A673 (cell line): ENCODE data around the gene ADAMTS9. TPM values are rescaled to one million over a fixed set of nuclear protein-coding genes. Genes with fewer than 3 reads are reported as not detected.

Experiments
- BruUV-seq: library from RNA; stranded (reverse); fragments of 400-500 nt; replicated peaks from 2 replicates; lab custom pipeline; 2021; lab: Mats Ljungman, UMichigan
- CTCF ChIA-PET: fragments of 300-600 bp; sonication (Branson Sonifier 250); formaldehyde crosslinking; loops from one replicate; lab custom pipeline; 2022; ENCODE audit warnings: antibody characterized with exemption; lab: Charles Lee
- POLR2A ChIA-PET: fragments of 300-600 bp; sonication (Branson Sonifier 250); formaldehyde crosslinking; loops from one replicate; lab custom pipeline; 2022; ENCODE audit warnings: antibody characterized with exemption; ENCODE audit not compliant: low non-redundant PET; lab: Charles Lee
- DNase-seq: peaks from one replicate; pipeline ENCODE4 v3.0.0-alpha.2; 2015; ENCODE audit warnings: low spot score
- H3K27ac ChIP-seq: fragments of 200-600 bp; sonication (generic); 2 replicates; pipeline ENCODE4 v1.5.1; 2016; ENCODE audit warnings: mixed run types, low read depth, mild to moderate bottlenecking, mixed read lengths, antibody characterized with exemption, low read length; ENCODE audit not compliant: poor library complexity, severe bottlenecking
- H3K27me3 ChIP-seq: fragments of 200-600 bp; sonication (generic); replicated peaks from 2 replicates; pipeline ENCODE4 v1.6.1; 2017; ENCODE audit warnings: mixed run types, low read depth, mild to moderate bottlenecking, mixed read lengths, antibody characterized with exemption, low read length; ENCODE audit not compliant: insufficient read depth, poor library complexity
- H3K36me3 ChIP-seq: fragments of 200-600 bp; sonication (generic); 2 replicates; pipeline ENCODE4 v1.6.1; 2016; ENCODE audit warnings: mixed run types, mild to moderate bottlenecking, mixed read lengths, antibody characterized with exemption, low read length; ENCODE audit not compliant: insufficient read depth, poor library complexity, severe bottlenecking
- H3K4me1 ChIP-seq: fragments of 200-600 bp; sonication (generic); 2 replicates; pipeline ENCODE4 v1.6.1; 2017; ENCODE audit warnings: mixed run types, mild to moderate bottlenecking, mixed read lengths, antibody characterized with exemption, low read length; ENCODE audit not compliant: insufficient read depth, poor library complexity, severe bottlenecking
- H3K4me3 ChIP-seq: fragments of 200-600 bp; sonication (generic); 2 replicates; pipeline ENCODE4 v1.5.1; 2016; ENCODE audit warnings: low read depth, mixed run types, mild to moderate bottlenecking, mixed read lengths, low read length; ENCODE audit not compliant: poor library complexity, severe bottlenecking
- H3K9me3 ChIP-seq: fragments of 200-600 bp; sonication (generic); 2 replicates; pipeline ENCODE4 v1.6.1; 2016; ENCODE audit warnings: mixed run types, low read depth, mild to moderate bottlenecking, mixed read lengths, antibody characterized with exemption, low read length; ENCODE audit not compliant: poor library complexity, severe bottlenecking
- CTCF ChIP-seq: fragments of 300-800, 200-600 bp; sonication (generic); conservative IDR thresholded peaks from 2 replicates; pipeline ENCODE4 v1.5.1; 2017; ENCODE audit warnings: low read depth, mild to moderate bottlenecking, antibody characterized with exemption, low read length, moderate library complexity, mixed read lengths
- EZH2 ChIP-seq: fragments of 200-600 bp; sonication (generic); IDR thresholded peaks from 2 replicates; pipeline ENCODE4 v1.6.1; 2017; ENCODE audit warnings: borderline replicate concordance, low read depth, mild to moderate bottlenecking, mixed read lengths, antibody characterized with exemption, low read length; ENCODE audit not compliant: poor library complexity, severe bottlenecking
- intact Hi-C: fragments of 100-400 bp; cut with micrococcal nuclease; formaldehyde crosslinking; loops from one replicate; pipeline ENCODE4 v1.10.0; 2022; ENCODE audit not compliant: unreplicated experiment
- total RNA-seq: library from RNA; stranded (reverse); gene quantifications from 2 replicates; pipeline ENCODE4 v1.2.3, GENCODE V29; 2021

Gene ADAMTS9
- total RNA-seq, 1 experiment from 2014 or later: 0.26 TPM

- H3K36me3 ChIP-seq: no peaks in the 10 kb centered on the region
- CTCF ChIA-PET: no interaction called here
Observed at GRCh38 chr3:64623125-64623524, 64.7 kb downstream of the ADAMTS9 start.

GRCh38 chr3:64621726-64622395 is 65.9 kb downstream of the ADAMTS9 start:
- DNase-seq: no peak
- Histone ChIP-seq H3K4me3 (no peak overlapping the region), H3K36me3 (no peaks in the 10 kb centered on the region), H3K4me1 (no peaks in the 10 kb centered on the region), H3K27me3 (no peaks in the 10 kb centered on the region), H3K27ac (no peak overlapping the region), H3K9me3 (no peaks in the 10 kb centered on the region)
- no peak for TF ChIP-seq CTCF
- TF ChIP-seq EZH2: no peak
- ChIA-PET POLR2A (no interaction called here), CTCF (no interaction called here)
- intact Hi-C loops: no loop called here
- no TSS peak for BruUV-seq

More at GRCh38 chr3:64623125-64623524, 64.7 kb downstream of the ADAMTS9 start:
- POLR2A ChIA-PET: no interaction called here
- DNase-seq: no peak
- TF ChIP-seq CTCF: no peak
- no peak for TF ChIP-seq EZH2
- no TSS peak for BruUV-seq
- no peaks in the 10 kb centered on the region for H3K27me3 ChIP-seq
- H3K9me3 ChIP-seq: no peaks in the 10 kb centered on the region
- intact Hi-C loops: no loop called here
- no peak overlapping the region for H3K27ac ChIP-seq
- no peaks in the 10 kb centered on the region for H3K4me1 ChIP-seq
- H3K4me3 ChIP-seq: no peak overlapping the region

GRCh38 chr3:64621275-64621674 is 66.5 kb downstream of the ADAMTS9 start:
- Histone ChIP-seq H3K4me1 (no peaks in the 10 kb centered on the region), H3K9me3 (no peaks in the 10 kb centered on the region), H3K36me3 (no peaks in the 10 kb centered on the region), H3K4me3 (no peak overlapping the region), H3K27me3 (no peaks in the 10 kb centered on the region), H3K27ac (no peak overlapping the region)
- CTCF ChIA-PET: no interaction called here
- TF ChIP-seq EZH2 (no peak), CTCF (no peak)
- intact Hi-C loops: no loop called here
- POLR2A ChIA-PET: no interaction called here
- BruUV-seq: no TSS peak
- DNase-seq: no peak
